Pancreas (tissue), 10 donors: ENCODE measurements around the gene GJD3. TPM values are rescaled to one million over a fixed set of nuclear protein-coding genes. Genes with fewer than 3 reads are reported as not detected.

ENCODE experiments used
- ATAC-seq, 4 donors: fragments of 200-7000 bp; cut with Tn5 transposase; one replicate each; pipeline versions ENCODE4 v1.8.0 to v1.9.1; 2020; ENCODE audit warnings: mild to moderate bottlenecking in 4 of 4, moderate library complexity in 4 of 4
- DNase-seq, 6 donors: peaks; one replicate each; pipeline ENCODE4 v3.0.0-alpha.2; 2020
- FAIRE-seq: peaks from 2 replicates; lab custom pipeline; 2012; peaks lifted over from hg19 to GRCh38; lab: Jason Lieb, UNC
- H3K27ac ChIP-seq, 4 donors: fragments of 200-600 bp; sonication (generic); 1 replicate in 3 of 4; 2 replicates in 1 of 4; pipeline versions ENCODE4 v1.5.0 to v1.8.0; 2020
- H3K27me3 ChIP-seq, 4 donors: fragments of 200-600 bp; one replicate each; pipeline ENCODE4 v1.8.0; 2021
- H3K36me3 ChIP-seq, 3 donors: fragments of 200-600 bp; sonication (generic) in 1 of 3; one replicate each; pipeline versions ENCODE4 v1.5.0 to v1.8.0; 2020 to 2021
- H3K4me1 ChIP-seq, 3 donors: fragments of 200-600 bp; one replicate each; pipeline ENCODE4 v1.8.0; 2021
- H3K4me3 ChIP-seq, 4 donors: fragments of 200-600 bp; sonication (generic) in 2 of 4; one replicate each; pipeline versions ENCODE4 v1.5.0 to v1.8.0; 2020 to 2021
- H3K9me3 ChIP-seq, 4 donors: fragments of 200-600 bp; one replicate each; pipeline ENCODE4 v1.8.0; 2021
- WGBS, 2 donors: extraction: QIAGEN DNeasy Blood & Tissue Kit; methylation state at CpG; one replicate each; pipeline ENCODE4 v1.1.7; 2013; 5-methylcytosine and 5-hydroxymethylcytosine counted together
- intact Hi-C, 3 donors: fragments of 100-400 bp; cut with DNase I; formaldehyde crosslinking; loops; one replicate each; pipeline versions ENCODE4 v1.11.1 to v1.14.2; 2022
- polyA plus RNA-seq, 2 donors: library from polyadenylated mRNA; stranded (reverse); fragments of 200-250 nt; gene quantifications; one replicate each; pipeline ENCODE4 v1.2.3, GENCODE V29; 2013
- total RNA-seq, 6 donors: library from RNA; stranded (reverse); fragmentation: NEBNext Ultra II Directional in 4 of 6; extraction: Animal tissue kit (Norgen Biotek cat#: 25700) in 4 of 6; gene quantifications; one replicate each; pipeline versions ENCODE4 v1.2.1 to v1.2.4, GENCODE V29; 2021 to 2023
- TF ChIP-seq, protein P1 (sequence below), 4 donors: fragments of 200-600 bp; sonication (generic) in 3 of 4; IDR thresholded peaks; one replicate each; pipeline versions ENCODE4 v1.5.0 to v1.8.0; 2021; ENCODE audit warnings: antibody characterized with exemption in 4 of 4
- donor health status: healthy with polysubstance abuse.
- donor health status: DM: no; HTN: no; CAD: no; lungs with moderate emphysema.
- donor health status: DM: no; HTN: no; CAD: no.
- donor health status: control.
- donor health status: control.
- donor health status: Bipolar disorder and iron deficiency.
- donor health status: DM: yes; HTN: yes; CAD: no.
- donor health status: DM: no; HTN: no; CAD: no.
- donor health status: DM: no; HTN: no; CAD: no.
- donor health status: DM: yes; HTN: yes; CAD: no.

The GJD3 gene
- total and polyA plus RNA-seq, 8 donors: 0.09 to 0.67 (median 0.32) TPM; not detected in 2

DNA sequence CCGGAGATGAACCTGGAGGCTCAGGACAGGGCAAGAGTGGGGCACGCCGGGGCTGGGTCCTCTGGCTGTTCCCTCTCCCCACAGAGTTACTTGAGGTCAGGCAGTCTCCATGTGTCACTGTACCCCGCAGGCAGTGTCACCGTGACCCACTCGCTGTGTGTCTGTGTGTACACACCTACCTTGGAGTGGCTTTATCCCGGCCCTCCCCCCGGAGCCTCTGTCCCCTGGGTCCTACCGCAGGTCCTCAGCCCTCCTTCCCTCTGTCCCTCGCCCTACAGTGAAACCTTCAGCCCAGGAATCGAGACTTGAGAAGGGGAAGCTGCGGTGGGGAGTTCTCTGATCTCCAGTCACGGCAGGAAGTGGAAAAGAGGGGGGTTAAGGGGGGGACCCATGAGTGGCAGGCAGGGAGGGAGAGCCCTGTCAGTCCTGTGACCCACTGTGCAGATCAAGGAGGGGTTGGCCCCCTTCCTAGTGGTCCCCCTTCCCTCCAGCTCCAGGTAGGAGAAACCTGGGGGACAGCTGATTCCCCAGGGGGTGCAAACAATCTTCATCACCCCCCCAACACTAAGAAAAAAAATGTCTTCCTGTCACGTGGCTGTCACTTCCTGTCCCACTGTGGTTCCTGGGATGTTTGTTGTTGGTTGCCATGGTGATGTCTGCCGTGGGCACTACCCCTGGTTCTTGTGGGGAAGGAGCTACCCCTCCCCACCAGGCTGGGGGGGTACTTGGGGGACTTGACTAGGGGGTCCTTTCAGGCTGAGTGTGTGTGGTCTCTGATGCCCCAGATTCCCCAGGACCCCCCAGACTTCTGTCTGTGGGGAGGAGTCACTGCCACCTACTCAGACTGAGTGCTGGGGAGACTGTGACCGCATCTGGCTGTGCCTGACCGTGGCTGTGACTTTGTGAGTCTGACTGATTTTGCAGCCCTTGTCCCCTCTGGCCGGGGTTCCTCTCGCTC lies 41.9 kb downstream of the GJD3 start:
- Histone ChIP-seq H3K36me3 (no peaks in the 10 kb centered on the region), H3K27ac (peak overlapping the region; percentile 42 to 77 (median 50)), H3K27me3 (no peaks in the 10 kb centered on the region), H3K4me3 (peak overlapping the region in 2 of 4 donors; percentile 4 to 100), H3K4me1 (peaks cover 6 to 44% (median 17%) of the 10 kb centered on the region in 3 donors), H3K9me3 (no peaks in the 10 kb centered on the region)
- FAIRE-seq (no peak), ATAC-seq (peak in 2 of 4 donors; percentile 5 to 7), DNase-seq (peak in 4 of 6 donors; percentile 40 to 77 (median 68))
- 38 to 45% methylated on average over 19 of the region's 19 CpGs for WGBS, 2 donors
- TF ChIP-seq, protein P1, sequence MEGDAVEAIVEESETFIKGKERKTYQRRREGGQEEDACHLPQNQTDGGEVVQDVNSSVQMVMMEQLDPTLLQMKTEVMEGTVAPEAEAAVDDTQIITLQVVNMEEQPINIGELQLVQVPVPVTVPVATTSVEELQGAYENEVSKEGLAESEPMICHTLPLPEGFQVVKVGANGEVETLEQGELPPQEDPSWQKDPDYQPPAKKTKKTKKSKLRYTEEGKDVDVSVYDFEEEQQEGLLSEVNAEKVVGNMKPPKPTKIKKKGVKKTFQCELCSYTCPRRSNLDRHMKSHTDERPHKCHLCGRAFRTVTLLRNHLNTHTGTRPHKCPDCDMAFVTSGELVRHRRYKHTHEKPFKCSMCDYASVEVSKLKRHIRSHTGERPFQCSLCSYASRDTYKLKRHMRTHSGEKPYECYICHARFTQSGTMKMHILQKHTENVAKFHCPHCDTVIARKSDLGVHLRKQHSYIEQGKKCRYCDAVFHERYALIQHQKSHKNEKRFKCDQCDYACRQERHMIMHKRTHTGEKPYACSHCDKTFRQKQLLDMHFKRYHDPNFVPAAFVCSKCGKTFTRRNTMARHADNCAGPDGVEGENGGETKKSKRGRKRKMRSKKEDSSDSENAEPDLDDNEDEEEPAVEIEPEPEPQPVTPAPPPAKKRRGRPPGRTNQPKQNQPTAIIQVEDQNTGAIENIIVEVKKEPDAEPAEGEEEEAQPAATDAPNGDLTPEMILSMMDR (IDR thresholded peaks at IDR 0.05): no peak
- intact Hi-C loops: no loop called here

DNA sequence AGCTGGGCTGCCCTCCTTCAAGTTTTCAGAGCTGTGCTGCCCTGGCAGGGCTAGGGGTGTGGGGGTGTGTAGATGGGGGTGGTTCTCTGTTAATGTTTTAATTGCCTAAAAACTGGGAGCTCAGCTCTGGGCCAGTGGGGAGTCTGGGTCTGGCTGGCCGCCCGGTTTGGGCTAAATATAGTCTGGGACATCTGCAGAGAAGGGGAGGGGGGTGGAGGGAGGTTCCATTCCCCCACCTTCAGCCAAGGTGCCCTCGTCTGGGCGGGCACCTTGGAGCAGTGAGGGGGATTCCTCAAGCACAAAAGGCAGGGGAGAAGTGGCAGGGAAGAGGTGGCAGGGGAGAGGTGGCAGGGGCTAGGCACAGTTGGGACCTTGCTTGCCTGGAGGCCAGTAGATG lies 42.6 kb downstream of the GJD3 start:
- Histone ChIP-seq H3K4me1 (peaks cover 10 to 45% (median 12%) of the 10 kb centered on the region in 3 donors), H3K36me3 (no peaks in the 10 kb centered on the region), H3K27me3 (no peaks in the 10 kb centered on the region), H3K4me3 (peak overlapping the region in 2 of 4 donors; percentile 4 to 100), H3K27ac (peak overlapping the region; percentile 42 to 77 (median 50)), H3K9me3 (no peaks in the 10 kb centered on the region)
- TF ChIP-seq, protein P1 (IDR thresholded peaks at IDR 0.05): no peak
- FAIRE-seq (no peak), ATAC-seq (no peak), DNase-seq (peak in 3 of 6 donors; percentile 48 to 57 (median 52))
- intact Hi-C loops: no loop called here
- 2 to 5% methylated on average over 4 of the region's 4 CpGs for WGBS, 2 donors

DNA sequence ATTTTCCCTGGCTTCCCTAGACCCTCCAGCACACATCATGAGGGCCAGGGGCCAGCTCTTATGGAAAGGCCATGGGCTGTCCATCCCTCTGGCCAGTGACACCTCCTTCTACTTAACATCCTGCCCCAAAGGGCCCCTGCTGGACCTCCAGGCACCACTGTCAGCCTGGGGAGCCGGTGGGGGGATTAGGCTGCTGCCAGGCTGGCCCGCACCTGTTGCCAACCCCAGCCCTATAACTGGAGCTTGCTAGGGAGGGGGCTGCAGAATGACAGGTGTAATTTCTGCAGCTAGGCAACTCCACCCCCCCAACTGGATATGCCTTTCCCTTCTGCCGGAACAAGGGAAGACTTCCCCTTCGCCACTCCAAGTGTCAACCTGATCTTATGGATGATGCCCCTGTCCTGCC lies 43.0 kb downstream of the GJD3 start:
- no peak for ATAC-seq

DNA sequence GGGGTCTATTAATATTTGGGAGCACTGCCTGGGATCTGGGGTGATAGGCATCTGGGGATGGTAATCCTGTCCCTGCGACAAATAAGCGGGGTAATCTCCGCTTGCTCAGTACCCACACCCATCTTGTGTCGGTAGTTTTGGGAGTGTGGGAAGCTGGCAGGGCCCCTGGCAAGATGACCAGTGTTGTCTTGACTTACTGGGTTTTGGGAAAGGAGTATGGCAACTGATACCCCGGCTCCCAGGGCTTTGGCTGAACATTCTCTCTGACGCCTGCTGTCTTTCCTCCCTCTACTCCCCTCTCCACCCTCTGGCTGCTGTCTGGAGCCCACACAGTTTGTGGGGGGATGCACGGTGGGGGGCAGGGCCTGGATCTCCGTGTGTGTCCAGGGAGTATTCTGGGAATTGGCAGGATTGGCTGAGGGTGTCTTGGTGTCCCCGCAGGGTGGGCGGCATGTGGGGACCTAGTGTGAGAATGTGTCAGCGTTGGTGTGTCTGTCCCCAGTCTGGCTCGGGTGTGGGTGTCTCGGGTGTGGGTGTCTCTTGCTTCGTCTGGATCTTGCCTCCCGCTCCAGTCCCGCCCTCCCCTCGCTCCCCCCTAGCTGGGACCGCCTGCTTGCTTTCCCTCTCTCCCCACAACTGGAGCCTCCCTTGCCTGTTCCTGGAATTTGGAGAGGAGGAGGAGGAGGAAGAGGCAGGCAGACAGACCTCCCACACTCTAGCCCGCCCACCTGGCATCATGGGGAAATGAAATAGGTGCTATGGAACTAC lies 43.6 kb downstream of the GJD3 start:
- Histone ChIP-seq H3K4me3 (peak overlapping the region in 1 of 4 donors; percentile 100), H3K27ac (peak overlapping the region in 3 of 4 donors; percentile 22 to 59 (median 42)), H3K9me3 (no peaks in the 10 kb centered on the region), H3K36me3 (no peaks in the 10 kb centered on the region), H3K4me1 (peaks cover under 1 to 45% (median 22%) of the 10 kb centered on the region in 3 donors), H3K27me3 (no peaks in the 10 kb centered on the region)
- TF ChIP-seq, protein P1 (IDR thresholded peaks at IDR 0.05): no peak
- intact Hi-C loops: no loop called here
- WGBS, 2 donors: 54 to 57% methylated on average over 19 of the region's 19 CpGs
- no peak for ATAC-seq
- peak in 3 of 6 donors; percentile 35 to 60 (median 56) for DNase-seq
- FAIRE-seq: no peak

More for the DNA sequence above, 43.0 kb downstream of the GJD3 start:
- DNase-seq: peak in 1 of 6 donors; percentile 49
- 55 to 64% methylated on average over 4 of the region's 4 CpGs for WGBS, 2 donors
- intact Hi-C loops: no loop called here
- Histone ChIP-seq H3K27me3 (no peaks in the 10 kb centered on the region), H3K9me3 (no peaks in the 10 kb centered on the region), H3K27ac (peak overlapping the region in 3 of 4 donors; percentile 42 to 77 (median 59)), H3K36me3 (no peaks in the 10 kb centered on the region), H3K4me3 (peak overlapping the region in 1 of 4 donors; percentile 100), H3K4me1 (peaks cover 7 to 45% (median 16%) of the 10 kb centered on the region in 3 donors)
- TF ChIP-seq, protein P1 (IDR thresholded peaks at IDR 0.05): no peak
- no peak for FAIRE-seq
